Stimulated activated CD8-positive, alpha-beta memory T cell treated with anti-CD3 and anti-CD28 coated beads, Interleukin-12 subunit alpha, Interleukin-12 subunit beta, amount 100 ng/mL, for 4 hours (primary cell): ENCODE data around the gene TGFBI.

Experiments used
- DNase-seq: peaks from one replicate; pipeline ENCODE4 v3.0.0-alpha.2; 2020; ENCODE audit warnings: low read depth

Gene TGFBI

DNA sequence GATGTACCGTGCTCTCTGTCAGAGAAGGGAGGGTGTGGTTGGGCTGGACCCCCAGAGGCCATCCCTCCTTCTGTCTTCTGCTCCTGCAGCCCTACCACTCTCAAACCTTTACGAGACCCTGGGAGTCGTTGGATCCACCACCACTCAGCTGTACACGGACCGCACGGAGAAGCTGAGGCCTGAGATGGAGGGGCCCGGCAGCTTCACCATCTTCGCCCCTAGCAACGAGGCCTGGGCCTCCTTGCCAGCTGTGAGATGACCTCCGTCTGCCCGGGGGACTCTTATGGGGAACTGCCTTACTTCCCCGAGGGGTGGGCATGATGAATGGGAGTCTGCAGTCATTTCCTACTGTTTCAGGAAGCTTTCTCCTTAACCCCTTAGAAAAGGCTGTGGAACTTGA lies 17.5 kb downstream of the TGFBI start:
- DNase-seq, result no peak

DNA sequence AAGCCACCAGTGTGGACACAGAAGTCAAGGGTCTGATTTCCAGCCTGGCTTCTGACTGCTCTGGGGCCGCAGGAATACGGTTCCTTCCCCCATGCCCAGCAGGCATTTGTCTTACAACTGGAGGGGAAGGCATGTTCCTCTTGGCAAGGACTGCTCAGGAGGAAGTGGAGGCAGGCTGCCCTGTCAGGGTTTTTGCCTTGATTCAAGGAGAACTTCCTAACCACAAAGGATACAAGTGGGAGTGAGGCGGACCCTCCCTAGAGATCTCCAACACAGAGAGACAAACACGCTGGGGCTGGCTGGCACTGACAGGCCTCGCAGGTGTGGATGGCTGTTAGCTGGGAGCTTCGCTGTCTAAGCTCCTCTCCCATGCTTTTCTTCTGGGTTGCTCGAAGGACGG lies 19.1 kb downstream of the TGFBI start:
- DNase-seq, result no peak

DNA sequence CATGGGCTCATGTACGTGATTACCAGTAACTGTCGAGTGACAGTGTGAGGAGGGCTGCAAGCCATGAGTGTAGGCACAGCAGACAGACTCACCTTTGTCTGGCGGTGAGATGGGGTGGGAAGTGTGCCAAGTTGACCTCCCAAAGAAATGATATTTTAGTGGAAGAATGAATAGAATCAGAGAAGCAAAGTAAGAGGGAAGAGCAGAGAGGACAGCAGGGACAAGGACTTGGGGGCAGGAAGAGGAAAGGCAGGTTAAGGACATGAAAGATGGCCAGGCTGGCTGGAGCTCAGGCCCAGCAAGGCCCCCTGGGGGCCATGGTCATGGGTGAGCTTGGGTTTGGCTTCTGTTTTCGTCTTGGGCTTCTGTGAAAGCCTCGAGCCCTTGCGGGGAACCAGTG lies 20.2 kb downstream of the TGFBI start:
- DNase-seq, result no peak

DNA sequence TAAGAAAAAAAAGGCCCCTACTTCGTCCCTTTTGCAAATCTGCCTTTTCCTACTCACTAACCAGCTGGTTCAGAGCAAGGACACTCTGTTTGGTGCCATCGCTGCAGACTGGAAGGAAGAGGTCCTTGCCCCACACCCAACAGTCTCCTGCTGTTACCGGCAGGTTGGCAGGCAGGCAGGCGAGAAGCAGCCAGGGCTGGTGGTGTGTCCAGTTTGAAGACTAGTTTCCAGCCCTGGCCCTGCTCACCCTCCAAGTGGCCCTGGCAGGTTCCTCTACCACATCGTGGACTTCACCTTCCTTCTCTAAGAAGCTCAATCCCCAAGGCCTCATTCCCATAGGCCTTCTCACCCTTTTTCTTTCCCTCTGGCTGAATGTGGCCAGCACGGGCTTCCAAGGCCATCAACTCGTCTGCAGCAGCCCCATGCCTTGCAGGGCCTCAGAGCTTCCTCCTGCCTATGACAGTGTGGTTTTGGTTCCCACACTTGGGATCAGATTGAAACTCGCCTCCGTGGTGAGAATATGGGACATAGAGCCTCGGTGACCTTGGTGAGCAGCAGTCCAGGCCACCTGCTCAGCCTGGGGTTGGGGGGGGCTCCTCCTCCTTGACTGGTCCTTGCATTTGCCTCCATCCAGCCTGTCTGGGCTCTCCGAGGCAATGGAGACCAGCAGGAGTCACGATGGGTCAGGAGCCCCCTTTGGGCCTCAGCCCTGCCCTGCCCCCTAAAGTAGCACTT lies 22.9 kb downstream of the TGFBI start:
- DNase-seq, result no peak

DNA sequence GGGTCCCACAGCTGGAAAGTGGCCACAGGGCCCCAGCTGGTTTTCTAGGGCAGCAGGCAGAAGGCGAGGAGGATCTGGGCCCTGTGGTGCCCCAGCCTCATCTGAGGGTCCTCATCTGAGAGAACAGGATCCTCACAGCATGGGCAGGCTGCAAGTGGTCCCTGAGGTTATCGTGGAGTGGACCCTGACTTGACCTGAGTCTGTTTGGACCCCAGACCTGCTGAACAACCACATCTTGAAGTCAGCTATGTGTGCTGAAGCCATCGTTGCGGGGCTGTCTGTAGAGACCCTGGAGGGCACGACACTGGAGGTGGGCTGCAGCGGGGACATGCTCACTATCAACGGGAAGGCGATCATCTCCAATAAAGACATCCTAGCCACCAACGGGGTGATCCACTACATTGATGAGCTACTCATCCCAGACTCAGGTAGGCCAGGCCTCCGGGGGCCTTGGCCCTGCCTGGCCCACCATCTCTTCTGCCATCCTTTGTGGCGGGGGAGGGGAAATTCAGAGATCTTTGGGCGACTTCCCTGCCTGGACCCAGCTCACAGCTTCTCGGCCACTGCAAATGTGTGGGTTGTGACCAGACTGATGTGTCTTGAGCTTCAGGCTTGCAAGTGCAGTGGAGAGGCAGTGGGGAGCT lies 24.0 kb downstream of the TGFBI start:
- DNase-seq, result no peak

GRCh38 chr5:136053336-136054141 lies 24.8 kb downstream of the TGFBI start:
- no peak for DNase-seq

- no peak for DNase-seq
Observed at GRCh38 chr5:136054142-136055019, 25.6 kb downstream of the TGFBI start.

- DNase-seq, result no peak
Observed at GRCh38 chr5:136055612-136056309, 27.0 kb downstream of the TGFBI start.

DNA sequence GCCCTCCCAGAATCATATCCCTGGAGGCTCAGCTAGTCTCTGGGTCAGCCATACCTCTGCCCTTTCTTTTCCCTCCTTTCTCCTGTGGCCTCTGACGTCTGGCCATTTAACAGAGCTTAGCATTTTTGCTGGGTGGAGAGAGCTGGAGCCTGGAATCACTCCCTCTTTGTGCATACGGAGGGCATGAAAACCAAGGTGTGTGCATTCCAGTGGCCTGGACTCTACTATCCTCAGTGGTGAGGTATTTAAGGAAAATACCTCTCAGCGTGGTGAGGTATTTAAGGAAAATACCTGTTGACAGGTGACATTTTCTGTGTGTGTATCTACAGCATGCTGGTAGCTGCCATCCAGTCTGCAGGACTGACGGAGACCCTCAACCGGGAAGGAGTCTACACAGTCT lies 27.5 kb downstream of the TGFBI start:
- no peak for DNase-seq

DNA sequence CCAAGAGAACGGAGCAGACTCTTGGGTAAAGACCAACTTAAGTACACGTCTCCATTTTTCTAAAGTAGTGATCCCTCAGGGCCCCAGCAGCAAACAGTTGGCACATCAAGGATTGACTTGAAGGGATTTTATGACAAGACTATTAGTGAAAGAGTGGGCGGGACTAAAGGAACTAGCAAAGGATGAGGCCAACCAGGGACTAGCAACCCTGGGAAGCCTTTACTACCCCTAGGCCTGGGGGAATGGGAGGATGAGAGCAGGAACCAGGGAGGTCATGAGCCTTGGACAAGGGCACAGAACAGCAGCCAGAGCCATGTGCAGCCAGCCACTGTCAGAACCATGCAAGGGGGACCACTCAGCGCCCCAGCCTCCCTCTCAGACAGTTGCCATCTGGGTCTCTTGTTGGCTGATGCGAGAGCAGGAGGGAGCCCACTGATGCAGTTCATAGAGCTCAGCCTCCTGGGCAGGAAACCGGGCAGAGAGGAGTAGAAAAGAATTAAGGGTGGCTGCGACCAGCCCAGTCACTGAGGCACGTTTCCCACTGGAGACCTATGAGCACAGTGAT lies 28.1 kb downstream of the TGFBI start:
- DNase-seq, result no peak

GRCh38 chr5:136057401-136058038 lies 28.7 kb downstream of the TGFBI start:
- DNase-seq, result no peak

- no peak for DNase-seq
Observed at GRCh38 chr5:136058039-136058971, 29.5 kb downstream of the TGFBI start.

GRCh38 chr5:136058972-136059354 lies 30.2 kb downstream of the TGFBI start:
- DNase-seq, result no peak

- DNase-seq, result no peak
Observed at GRCh38 chr5:136060963-136061362, 32.2 kb downstream of the TGFBI start.

DNA sequence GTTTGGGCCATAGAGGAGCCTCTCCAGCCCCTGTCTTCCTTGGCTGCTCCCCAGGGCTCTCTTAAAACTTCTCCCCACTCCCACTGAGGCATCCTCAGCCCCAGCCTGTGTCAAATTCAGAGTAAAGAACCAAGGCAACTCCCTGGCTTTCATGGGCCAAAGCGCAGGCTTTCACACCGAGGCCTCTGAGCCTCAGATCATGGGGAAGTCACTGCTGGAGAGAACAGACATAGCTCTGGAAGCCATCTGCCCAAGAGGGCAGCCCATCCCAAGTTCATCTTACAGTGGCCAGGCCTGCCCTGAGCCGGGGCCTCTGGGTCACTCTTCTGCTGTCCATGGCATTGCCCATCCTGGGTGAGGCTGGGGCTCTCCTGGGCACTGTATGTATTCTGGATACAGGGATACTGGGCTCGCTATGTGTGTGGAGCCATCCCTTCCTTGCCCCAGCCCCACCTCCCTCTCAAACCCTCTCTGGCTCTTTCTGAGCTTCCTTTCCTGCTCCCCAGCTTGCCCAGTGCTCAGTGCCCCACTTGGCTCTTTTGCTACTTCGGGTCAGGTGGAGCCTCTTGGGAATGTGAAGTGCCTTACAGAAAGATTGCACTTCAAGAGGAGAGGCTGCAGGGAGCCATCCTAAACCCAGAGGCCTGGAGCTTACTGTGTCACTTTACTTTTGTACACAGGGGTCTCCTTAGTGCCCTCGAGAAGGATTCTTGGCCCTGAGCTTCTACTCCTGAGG lies 33.0 kb downstream of the TGFBI start:
- no peak for DNase-seq

DNA sequence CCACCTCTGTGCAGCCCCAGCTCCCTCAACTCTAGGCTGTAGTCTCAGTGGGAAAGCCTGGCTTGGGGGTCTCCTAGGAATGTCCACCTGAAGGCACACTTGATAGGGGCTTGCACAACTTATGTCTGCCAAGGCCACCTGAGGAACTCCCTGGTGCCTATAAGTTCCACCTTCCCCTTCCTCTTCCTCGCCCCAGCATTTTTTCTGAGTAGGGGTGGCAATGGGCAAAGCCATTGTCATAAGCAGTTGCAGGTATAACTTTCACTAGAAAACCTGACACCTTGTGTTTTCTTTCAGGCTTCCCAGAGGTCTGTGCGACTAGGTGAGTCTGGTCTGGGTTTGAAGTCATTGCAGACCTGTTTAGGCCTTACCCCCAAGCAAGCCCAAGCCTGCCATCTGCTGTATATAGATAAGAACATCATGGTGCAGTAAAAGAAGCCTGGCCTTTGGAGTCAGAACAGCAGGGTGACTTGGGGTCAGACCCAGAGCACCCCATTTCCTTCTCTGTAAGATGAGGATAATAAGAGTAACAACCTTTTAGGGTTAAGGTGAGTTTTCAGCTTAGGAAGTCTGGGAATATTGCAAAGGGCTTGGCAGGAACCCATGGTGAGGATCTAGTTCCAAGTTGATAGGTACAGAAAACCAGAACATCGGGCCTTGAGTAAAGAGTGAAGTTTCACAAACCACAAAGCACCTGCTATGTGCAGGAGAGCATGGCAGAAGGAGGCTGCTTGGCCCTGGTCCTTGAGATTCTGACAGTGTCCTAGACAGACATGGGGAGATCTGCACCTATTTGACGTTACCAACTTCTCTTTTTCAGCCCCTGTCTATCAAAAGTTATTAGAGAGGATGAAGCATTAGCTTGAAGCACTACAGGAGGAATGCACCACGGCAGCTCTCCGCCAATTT lies 33.8 kb downstream of the TGFBI start:
- no peak for DNase-seq

- no peak for DNase-seq
Observed at GRCh38 chr5:136063778-136064465, 35.1 kb downstream of the TGFBI start.
